Neutrophil (primary cell): Measurements from ENCODE around the gene RASGRF1.

Experiments
- H3K27ac ChIP-seq: fragments of 200-600 bp; sonication (generic); 2 replicates; pipeline ENCODE4 v1.5.1; 2016; ENCODE audit warnings: mild to moderate bottlenecking, moderate library complexity
- H3K27me3 ChIP-seq: fragments of 200-600 bp; sonication (generic); 2 replicates; pipeline ENCODE4 v1.6.0; 2016; ENCODE audit warnings: mild to moderate bottlenecking
- H3K36me3 ChIP-seq: fragments of 200-600 bp; sonication (generic); 2 replicates; pipeline ENCODE4 v1.5.1; 2017
- H3K4me1 ChIP-seq, 2 experiments: fragments of 200-600 bp in 1 of 2; sonication (generic) in 1 of 2; 1 replicate in 1 of 2; 2 replicates in 1 of 2; pipeline versions ENCODE4 v1.5.1 to v1.6.1; 2013 to 2016; ENCODE audit warnings: low read depth in 1 of 2, low read length in 1 of 2, mild to moderate bottlenecking in 1 of 2, moderate library complexity in 1 of 2; ENCODE audit not compliant: control insufficient read depth in 1 of 2, insufficient read depth in 1 of 2
- H3K4me3 ChIP-seq, 2 experiments: fragments of 200-600 bp in 1 of 2; sonication (generic) in 1 of 2; 1 replicate in 1 of 2; 2 replicates in 1 of 2; pipeline ENCODE4 v1.5.1; 2013 to 2016; ENCODE audit warnings: low read depth in 1 of 2, low read length in 1 of 2, mild to moderate bottlenecking in 1 of 2, moderate library complexity in 1 of 2
- H3K9me3 ChIP-seq: fragments of 200-600 bp; sonication (generic); 2 replicates; pipeline ENCODE4 v1.5.1; 2016
- TF ChIP-seq, protein P1 (sequence below): fragments of 200-600 bp; sonication (generic); IDR thresholded peaks from 2 replicates; pipeline ENCODE4 v1.5.1; 2016; ENCODE audit warnings: antibody characterized with exemption

The RASGRF1 gene

DNA sequence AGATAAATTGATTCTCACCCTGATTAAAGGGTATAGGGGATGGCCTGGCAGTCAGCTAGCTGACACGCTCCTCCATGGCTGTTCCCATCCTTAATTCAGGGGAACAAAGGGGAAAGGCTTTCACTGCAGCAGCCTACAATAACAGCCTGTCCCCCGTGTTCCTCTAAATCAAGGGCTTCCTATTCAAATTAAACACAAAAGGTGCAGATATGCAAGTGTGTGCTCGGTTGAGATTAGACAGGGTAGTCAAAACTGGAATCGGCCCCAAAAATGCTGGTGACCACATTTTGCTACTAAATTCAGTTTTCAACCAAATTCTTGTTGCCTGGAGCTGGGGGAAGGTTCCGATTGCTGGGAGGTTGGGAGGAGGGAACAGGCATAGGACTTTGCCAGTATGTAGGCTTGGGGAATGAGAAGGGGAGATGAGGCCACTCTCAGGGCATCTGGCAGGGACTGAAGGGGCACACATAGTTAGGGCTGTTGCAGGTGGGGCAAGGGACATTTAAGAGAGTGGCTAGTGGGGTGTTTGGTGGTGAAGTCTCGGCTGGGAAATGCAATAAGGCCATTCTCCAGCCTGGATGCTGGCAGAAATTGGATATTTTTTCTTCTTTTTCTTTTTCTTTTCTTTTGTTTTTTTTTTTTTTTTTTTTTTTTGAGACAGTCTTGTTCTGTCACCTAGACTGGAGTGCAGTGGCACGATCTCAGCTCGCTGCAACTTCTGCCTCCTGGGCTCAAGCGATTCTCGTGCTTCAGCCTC lies 112.8 kb downstream of the RASGRF1 start:
- Histone ChIP-seq H3K27ac (no peak overlapping the region), H3K4me1 (no peaks in the 10 kb centered on the region), H3K9me3 (no peaks in the 10 kb centered on the region), H3K4me3 (no peak overlapping the region), H3K36me3 (no peaks in the 10 kb centered on the region), H3K27me3 (no peaks in the 10 kb centered on the region)
- TF ChIP-seq, protein P1, sequence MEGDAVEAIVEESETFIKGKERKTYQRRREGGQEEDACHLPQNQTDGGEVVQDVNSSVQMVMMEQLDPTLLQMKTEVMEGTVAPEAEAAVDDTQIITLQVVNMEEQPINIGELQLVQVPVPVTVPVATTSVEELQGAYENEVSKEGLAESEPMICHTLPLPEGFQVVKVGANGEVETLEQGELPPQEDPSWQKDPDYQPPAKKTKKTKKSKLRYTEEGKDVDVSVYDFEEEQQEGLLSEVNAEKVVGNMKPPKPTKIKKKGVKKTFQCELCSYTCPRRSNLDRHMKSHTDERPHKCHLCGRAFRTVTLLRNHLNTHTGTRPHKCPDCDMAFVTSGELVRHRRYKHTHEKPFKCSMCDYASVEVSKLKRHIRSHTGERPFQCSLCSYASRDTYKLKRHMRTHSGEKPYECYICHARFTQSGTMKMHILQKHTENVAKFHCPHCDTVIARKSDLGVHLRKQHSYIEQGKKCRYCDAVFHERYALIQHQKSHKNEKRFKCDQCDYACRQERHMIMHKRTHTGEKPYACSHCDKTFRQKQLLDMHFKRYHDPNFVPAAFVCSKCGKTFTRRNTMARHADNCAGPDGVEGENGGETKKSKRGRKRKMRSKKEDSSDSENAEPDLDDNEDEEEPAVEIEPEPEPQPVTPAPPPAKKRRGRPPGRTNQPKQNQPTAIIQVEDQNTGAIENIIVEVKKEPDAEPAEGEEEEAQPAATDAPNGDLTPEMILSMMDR, result no peak

DNA sequence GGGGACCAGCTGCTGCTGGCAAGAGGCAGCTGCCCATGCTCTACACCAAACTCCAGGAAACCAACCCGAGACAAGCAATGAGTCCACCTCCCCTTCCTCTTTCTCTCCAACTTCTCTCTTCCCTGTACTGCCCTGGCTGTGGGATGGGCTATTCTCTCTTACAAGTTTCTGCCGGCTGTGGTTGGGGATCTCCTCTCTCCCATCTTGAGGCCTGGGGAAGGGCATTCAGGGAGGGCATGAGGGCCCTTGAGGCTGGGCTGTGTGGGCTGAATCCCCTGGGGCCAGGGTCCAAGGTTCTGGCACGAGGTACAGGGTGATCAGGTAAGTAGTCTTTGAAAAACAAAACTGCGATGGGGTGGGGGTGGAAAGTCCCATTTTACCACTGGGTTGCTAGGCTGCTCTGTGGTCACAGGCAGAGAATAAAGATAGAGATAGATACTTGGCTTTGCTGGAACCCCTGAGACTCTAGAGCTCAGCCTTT lies 113.4 kb downstream of the RASGRF1 start:
- Histone ChIP-seq H3K27me3 (no peaks in the 10 kb centered on the region), H3K4me3 (no peak overlapping the region), H3K4me1 (no peaks in the 10 kb centered on the region)

DNA sequence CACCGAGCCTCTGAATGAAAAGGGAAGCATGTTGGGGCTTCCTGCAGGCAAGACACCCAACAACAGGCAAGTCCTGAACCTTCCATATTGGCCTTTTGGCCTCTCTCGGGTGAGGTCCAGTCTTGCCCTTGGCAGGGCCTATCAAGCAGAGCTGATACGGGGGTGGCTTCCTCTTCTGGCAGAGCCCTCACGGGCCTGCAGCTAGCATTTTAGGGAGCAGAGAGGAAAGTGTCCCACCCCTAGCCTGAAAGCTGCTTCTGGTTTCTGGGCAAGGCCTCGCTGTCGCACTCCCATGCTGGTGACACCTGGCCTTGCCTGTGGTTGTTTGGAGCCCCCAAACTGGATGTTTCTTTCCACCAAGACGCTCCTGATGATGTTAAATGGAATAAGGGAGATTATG lies 113.9 kb downstream of the RASGRF1 start:
- no peak overlapping the region for H3K27ac ChIP-seq
- TF ChIP-seq, protein P1, result no peak
- H3K4me3 ChIP-seq, result no peak overlapping the region

More for the DNA sequence above, 113.4 kb downstream of the RASGRF1 start:
- H3K9me3 ChIP-seq, result no peaks in the 10 kb centered on the region
- TF ChIP-seq, protein P1, result no peak
- no peak overlapping the region for H3K27ac ChIP-seq
- H3K36me3 ChIP-seq, result no peaks in the 10 kb centered on the region

DNA sequence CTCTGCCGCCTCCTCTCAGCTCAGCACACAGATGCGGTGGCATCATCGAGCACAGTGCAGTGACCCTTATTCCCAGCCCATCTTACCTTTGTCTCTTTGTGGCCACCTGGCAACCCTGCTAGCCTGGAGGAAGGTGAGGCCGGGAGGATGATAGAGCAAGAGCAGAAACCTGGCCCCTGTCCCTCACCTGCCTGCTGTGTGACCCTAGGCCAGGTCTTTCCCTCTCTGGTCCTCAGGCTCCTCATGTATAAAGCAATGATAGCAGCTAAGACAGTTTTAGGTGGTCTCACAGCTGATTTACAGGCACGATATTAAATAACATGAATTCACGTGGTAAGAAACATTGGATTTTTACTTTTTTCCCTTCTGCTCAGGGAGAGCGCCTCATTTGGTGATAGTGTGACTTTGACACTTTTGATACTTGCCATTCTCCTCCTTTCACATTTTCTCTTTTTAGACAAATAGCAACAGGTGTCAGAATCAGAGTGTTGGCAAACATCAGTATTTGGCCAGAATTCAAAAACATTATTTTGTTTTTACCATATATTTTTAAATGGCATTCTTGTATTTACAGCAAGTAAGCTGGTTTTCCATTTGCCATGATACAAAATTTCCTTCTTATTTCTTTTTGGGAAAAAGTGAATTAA lies 116.2 kb downstream of the RASGRF1 start:
- no peak overlapping the region for H3K27ac ChIP-seq
- H3K4me3 ChIP-seq, result no peak overlapping the region
- TF ChIP-seq, protein P1, result no peak
- H3K4me1 ChIP-seq, result no peaks in the 10 kb centered on the region
- H3K27me3 ChIP-seq, result no peaks in the 10 kb centered on the region
- no peaks in the 10 kb centered on the region for H3K9me3 ChIP-seq
- H3K36me3 ChIP-seq, result no peaks in the 10 kb centered on the region

More for the DNA sequence above, 113.9 kb downstream of the RASGRF1 start:
- Histone ChIP-seq H3K27me3 (no peaks in the 10 kb centered on the region), H3K9me3 (no peaks in the 10 kb centered on the region), H3K4me1 (no peaks in the 10 kb centered on the region), H3K36me3 (no peaks in the 10 kb centered on the region)

DNA sequence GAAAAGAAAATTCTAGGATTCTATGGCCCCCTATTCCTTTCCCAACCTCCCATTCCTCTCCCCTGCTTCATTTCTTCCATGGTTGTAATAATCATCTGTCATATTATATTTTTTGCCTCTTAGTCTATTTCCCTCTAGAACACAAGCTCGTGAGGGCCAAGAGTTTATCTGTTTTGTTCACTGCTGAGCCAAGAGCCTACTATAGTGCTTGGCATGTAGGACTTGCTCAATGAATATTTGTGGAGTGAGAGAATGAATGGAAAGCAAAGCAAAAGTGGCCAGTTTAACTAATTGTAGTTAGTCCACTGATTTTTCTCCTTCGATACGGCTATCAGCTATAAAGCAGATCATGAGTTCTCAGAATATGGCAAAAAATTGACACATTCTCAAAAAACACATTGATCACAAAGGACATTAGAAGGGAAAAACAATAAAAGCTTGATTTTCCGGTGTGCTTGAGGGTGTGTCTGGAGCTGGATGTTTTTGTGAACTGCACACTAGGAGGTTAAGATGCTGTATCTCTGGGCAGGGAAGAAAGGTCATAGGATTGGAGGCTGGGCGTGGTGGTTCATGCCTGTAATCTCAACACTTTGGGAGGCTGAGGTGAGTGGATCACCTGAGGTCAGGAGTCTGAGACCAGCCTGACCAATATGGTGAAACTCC lies 120.8 kb downstream of the RASGRF1 start:
- Histone ChIP-seq H3K27me3 (no peaks in the 10 kb centered on the region), H3K9me3 (no peaks in the 10 kb centered on the region), H3K4me3 (no peak overlapping the region), H3K27ac (no peak overlapping the region), H3K4me1 (no peaks in the 10 kb centered on the region), H3K36me3 (no peaks in the 10 kb centered on the region)
- TF ChIP-seq, protein P1, result no peak
